ENCODE results near the gene USP15. TPM values are rescaled to one million over a fixed set of nuclear protein-coding genes. Genes with fewer than 3 reads are reported as not detected.

Gene USP15
- 37.7 and 41.3 TPM in 2 replicates for total RNA-seq (2014; rRNA removed)
- polyA plus RNA-seq (2012) = 15.0 TPM

DNA sequence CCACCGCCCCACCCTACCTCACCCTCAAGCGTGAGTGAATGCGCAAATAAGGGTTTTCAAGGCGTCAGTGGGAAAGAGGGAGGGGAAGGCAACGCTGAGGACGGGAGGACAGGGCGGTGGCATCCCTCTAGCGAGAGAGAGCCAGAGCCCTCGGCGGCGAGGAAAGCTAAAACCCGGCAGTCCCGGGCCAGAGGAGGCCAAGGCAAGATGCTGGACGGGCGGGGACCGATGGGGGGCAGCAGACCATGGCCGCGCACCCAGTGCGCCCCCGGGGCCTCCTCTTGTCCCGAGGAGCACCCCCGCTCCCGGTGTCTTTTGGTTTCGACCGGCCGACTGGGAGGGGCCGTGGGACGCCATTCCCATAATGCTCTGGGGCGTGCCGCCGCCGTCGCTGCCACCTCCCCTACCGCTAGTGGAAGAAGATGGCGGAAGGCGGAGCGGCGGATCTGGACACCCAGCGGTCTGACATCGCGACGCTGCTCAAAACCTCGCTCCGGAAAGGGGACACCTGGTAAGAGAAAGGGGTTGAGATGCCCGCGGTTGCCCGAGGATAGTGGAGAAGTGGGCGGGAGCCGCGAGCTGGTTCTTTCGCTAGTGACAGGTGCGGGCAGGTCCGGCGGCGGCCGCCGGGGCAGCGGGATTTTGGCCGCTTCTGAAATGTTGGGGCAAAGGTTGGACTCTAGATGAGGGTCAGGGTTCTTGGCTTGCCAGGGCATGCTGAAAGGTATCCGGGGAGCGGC, at the start of gene USP15:
Gene USP15 (plus strand): TSS at position 412 of the 740 bp plus-strand sequence. CDS start 11 bp downstream, at position 423.
- DNase-seq (ENCODE audit: low read depth) = peak; percentile 97

DNA sequence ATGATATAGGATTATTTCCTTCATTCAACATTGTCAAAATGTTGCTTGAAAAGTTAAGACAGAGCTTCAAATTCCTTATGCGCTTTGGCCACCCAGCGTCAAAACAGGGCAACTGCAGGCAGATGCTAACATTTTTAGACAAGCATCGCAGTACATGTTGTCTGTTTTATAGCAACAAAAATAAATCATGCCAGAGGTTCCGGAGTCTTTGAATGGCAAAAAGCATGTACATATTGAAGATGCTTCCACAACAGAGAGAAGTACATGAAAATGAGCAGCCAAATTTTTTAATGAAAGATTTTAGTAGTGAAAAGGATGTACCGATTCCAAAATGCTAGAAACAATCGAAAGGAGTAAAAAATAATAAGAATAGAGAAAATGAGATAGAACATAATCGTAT, 49.8 kb upstream of the USP15 start:
- DNase-seq (ENCODE audit: low read depth) = peak; percentile 39

DNA sequence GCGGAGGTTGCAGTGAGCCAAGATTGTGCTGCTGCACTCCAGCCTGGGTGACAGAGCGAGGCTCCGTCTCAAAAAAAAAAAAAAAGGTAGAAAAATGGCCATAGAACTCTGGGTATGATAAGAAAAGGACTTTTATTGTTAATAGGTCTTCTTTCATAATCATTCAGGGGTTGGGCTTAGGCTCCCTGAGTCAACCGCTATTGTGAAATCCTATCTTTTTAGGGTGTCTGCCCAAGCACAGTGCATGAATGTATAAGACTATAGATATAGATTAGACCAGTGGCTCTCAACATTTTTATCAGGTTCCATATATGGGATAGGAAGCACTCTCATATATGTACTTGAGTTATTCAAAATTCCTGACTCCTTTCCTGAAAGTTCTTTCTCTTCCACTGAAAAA, 48.7 kb upstream of the USP15 start:
- no peak for DNase-seq (ENCODE audit: low read depth)

DNA sequence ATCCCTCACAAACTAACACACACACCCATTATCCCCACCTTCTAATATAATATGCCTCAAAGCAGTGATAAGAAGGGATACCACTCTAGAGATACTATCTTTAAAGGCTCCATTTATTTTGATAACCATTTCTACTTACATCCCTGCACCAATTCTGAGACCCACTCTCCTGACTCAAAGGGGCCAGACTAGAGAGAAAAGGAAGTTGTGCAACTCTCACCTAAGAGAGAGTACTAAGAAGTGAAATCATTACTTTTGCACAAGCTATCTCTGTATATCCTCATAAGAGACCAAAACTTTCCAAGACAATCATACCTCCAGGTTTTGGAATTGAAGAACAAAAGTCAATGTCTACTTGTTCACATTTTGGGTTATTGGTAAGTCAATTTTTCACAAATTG, 45.4 kb upstream of the USP15 start:
- DNase-seq (ENCODE audit: low read depth) = no peak

DNA sequence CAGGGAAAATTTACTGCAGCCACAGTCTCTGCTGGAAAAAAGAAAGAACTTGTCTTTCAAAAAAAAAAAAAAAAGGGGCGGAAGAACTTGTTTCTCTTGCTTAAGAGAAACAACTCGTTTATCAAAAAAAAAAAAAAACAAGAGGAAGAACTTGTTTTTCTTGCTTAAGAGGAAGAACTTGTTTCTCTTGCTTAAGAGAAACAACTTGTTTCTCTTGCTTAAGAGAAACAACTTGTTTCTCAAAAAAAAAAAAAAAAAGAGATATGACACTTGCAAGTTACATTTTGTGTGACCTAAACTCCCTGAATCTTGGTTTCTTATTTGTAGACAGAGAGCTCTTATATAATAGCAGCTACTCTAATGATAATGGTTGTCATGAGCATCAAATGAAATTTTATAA, 44.7 kb upstream of the USP15 start:
- no peak for DNase-seq (ENCODE audit: low read depth)

DNA sequence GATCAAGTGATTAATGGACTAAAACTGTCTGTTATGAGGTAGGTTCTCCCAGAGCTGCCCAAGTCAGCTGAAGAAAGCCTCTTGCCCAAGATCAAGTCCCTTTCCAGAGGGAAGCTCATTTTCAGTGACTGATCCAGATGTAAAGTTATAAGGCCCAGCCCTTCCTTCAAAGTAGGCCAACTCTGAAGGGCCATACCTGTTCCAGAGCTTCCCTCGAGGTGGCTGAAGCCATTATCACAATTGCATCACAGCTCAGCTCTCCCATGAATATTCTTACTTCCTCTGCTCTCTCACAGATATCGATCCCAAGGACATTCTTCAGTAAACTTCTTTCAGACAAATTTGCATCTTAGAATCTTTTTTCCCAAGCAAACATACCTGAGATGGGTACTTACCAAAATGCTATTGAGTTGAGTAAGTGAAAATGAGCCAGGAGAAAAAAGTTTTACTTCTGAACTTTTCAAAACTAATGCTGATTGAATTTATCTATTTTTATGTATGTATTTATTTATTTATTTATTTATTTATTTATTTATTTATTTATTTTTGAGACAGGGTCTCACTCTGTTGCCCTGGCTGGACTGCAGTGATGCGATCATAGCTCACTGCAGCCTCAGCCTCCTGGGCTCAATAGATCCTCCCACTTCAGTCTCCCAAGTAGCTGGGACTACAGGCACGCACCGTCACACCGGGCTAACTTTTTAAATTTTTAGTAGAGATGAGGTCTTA, 42.6 kb upstream of the USP15 start:
- no peak for DNase-seq (ENCODE audit: low read depth)

DNA sequence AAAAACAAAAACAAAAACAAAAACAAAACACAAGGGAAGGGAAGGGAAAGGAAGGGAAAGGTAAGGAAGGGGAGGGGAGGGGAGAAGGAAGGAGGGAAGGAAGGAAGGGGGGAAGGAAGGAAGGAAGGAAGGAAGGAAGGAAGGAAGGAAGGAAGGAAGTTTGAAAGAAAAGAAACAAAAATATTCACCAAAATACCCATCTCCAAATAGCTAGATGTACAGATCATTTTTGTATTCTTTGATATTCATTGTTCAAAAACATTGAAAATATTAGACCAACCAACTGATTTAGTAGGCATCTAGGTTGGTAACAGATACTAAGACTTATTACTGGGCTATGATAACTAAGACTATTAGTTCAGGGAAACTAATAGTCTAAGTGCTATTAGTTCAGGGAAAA, 39.1 kb upstream of the USP15 start:
- no peak for DNase-seq (ENCODE audit: low read depth)

DNA sequence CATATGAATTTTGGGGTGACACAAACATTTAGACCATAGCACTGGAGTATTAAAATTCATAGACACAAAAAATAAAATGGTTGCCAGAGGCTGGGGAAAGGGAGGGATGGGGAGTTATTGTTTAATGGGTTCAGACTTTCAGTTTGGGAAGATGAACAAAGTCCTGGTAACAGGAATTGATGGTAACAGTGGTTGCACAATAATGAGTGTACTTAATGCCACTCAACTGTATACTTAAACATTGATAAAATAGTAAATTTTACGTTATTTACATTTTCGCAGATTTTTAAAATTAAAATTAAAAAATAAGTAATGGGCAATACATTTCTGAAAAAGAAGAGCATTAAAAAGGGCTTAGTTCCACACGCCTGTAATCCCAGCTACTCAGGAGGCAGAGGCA, 35.6 kb upstream of the USP15 start:
- DNase-seq (ENCODE audit: low read depth) = no peak

DNA sequence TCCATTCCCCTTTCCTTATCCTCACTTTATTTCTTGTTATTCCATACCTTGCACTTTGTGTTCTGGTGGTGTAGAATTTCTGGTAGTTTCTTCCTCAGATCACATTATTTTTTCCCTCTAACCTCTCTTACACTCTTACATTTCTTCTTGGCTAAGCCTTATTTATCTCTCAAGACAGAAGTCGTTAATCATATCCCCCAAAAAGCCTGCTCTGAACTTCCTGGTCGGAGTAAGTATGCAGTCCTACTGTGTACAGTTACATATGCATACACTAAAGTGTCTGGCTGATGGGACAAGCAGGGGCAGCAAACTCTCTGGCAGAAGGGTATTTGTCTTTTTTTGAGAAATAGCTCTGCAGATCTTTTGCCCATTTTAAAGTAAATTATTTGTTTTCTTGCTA, 33.1 kb upstream of the USP15 start:
- no peak for DNase-seq (ENCODE audit: low read depth)

DNA sequence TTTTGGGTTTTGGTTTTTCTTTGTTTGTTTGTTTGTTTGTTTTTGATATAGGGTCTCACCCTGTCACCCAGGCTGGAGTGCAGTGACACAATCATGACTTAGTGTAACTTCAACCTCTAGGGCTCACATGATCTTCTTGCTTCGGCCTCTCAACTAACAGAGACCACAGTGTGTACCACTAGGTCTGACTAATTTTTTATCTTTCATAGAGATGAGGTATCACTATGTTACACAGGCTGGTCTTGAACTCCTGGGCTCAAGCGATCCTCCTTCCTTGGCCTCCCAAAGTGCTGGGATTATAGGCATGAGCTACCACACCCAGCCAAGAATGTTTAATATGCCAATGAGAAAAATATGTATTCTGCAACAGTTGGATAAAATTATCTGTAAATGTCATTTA, 29.6 kb upstream of the USP15 start:
- no peak for DNase-seq (ENCODE audit: low read depth)

DNA sequence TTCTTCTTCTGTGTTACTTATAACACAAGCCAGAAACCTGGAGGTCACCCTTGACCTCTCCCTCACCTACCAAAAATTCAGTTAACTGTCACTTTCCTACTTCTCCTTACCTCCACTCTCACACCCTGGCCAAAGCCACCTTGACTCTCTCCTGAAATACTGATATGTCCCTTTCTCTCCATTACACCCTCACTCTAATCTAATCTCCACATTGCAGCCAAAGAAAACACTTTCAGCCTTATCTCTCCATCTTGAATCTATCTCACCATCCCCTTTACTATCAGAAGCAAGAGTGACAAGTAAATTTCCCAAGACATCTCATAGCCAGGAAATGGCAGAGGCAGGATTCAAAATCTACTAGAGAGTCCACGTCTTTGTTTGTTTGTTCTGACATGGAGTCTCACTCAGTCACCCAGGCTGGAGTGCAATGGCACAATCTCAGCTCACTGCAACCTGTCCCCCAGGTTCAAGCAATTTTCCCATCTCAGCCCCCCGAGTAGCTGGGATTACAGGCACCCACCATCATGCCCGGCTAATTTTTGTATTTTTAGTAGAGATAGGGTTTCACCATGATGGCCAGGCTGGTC, 28.0 kb upstream of the USP15 start:
- no peak for DNase-seq (ENCODE audit: low read depth)

DNA sequence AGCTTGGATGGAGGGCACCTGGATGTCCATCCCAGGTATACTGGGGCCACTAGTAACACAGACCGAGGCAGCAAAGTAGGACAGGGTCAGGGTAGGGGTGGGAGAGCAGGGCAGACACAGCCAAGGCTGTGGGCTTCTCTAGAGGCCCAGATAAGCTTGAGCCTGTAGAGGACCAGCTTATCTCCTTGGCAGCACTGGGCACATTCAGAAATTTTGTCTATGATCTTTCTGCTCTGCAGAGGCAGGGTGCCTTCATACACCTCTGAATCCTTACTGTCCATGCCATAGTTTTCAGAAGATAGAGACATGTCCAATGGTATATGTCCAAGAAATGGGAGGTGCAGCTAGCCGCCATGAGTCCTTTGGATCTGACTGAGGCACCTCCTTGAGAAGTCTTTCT, 26.4 kb upstream of the USP15 start:
- no peak for DNase-seq (ENCODE audit: low read depth)

DNA sequence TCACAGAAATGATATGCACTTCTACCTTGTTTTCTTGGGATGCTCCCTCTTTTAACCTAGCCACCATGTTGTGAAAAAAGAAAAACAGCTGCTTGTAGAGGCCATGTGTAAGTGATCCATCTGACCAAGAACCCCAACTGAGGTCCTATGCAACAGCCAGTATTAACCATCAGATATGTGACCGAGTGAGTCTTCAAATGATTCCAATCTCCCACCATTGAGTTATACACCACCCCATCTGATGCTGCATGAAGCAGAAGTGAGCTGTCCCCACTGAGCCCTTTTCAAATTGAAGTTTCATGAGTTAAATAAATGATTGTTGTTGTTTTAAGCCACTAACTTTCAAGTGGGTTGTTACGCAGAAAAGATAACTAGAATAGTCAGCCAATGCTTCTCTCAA, 20.6 kb upstream of the USP15 start:
- DNase-seq (ENCODE audit: low read depth) = no peak

DNA sequence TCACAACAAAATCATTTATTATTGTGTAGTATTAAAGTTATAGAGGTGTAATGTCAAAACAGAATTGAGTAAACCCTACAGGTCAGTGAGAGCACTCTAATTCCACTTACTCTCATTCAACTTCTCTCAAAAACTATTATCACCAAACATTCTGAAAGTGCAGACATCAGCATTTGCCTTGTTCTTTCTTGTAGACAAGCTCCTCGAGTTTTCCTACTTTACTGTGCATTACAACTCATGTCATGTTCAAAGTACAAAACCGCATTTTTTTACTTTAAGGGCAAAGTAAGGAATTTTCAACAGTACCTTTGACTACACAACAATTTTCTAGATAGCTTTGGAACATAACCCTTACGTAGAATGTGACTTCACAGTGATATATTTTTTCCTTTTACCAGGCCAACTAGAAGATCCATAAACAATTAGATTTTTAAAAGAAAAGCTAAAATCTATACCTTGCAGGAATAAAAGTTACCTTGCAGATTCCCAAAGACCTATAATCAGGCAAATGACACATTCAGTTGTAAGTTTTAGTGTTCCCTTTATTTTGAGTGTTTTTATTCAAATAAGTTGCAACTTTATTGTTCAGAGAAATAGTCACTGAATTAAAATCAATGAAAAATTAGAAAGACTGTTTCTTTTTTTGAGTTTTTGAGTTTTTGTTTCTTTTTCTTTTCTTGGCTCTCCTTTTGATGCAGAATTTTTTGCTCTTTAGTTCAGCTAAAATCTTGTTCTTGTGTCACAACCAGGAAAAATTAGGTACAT, 12.7 kb upstream of the USP15 start:
- DNase-seq (ENCODE audit: low read depth) = no peak

DNA sequence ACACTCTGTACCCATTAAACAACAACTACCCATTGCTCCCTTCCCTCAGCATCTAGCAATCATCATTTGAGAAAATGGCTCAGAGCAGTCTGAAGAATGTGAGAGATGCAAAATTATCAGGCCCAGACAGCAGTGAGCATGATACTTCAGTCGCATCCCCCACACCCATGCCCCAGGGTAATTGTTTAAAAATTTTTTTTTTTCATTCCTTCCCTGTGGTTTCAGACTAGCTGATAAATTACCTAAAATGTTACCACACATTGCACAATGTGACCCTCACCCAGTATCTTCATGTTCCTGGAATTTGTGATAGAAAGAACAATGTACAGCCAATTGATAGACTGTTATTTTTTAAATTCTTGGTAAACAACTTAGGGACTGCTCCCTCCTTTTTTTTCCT, 11.3 kb upstream of the USP15 start:
- no peak for DNase-seq (ENCODE audit: low read depth)

DNA sequence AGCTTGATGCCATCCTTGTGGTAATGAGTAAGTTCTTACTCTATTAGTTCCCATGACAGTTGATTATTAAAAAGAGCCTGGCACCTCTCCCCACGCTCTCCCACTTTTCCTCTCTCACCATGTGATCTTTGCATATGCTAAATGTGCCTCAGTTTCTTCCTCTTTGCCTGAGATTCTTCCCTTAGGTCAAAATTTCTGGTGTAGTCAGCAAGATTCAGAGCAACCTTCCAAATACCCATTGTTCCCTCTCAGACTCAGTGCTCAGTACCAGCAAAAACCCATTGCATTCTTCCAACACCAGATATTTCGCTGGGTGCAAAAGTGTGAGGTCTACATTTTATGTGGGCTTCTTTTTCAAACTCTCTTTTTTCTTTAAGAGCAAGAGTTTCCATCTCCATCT, 10.8 kb upstream of the USP15 start:
- no peak for DNase-seq (ENCODE audit: low read depth)

DNA sequence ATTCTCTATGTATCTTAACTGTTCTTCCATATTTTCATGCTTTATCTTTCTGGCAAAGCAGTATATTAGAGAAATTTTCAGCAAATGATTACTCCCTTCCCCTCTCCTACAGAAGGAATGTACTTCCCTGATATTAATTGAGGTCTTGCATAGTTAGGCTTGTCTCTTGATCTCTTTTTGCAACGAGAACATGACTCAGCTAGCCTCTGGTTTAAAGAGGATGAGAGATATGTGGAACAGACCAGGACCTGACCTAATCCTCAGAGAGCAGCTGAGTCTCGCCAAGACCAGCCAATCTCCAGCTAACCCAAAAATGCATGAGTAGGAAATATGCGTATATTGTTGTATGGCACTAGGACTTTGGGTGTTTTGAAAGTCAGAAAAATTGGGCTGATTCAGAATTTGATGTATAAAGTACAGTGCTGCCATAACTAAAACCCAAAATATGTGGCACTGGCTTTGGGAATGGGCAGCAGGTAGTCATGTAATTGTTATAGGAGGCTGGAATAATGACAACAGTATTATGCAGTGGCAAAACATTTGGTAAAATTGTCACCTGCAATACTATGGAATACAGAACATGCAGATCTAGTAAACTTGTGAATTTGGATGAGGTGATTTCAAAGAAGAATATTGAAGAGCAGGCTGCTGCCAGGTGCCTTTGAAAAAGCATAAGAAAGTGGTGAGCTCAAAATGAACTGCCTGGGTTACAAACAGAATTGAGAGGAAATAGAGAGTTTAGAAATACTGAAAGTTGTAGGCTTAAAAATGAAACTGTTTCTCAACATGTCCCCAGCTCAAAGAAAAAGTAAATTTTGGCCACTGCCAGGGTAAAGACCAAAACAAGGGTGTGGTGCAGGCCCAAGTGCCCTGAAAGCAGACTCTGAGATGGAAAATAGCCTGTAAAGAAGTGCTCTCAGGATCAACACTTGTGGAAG, 9.3 kb upstream of the USP15 start:
- DNase-seq (ENCODE audit: low read depth) = peak; percentile 60

DNA sequence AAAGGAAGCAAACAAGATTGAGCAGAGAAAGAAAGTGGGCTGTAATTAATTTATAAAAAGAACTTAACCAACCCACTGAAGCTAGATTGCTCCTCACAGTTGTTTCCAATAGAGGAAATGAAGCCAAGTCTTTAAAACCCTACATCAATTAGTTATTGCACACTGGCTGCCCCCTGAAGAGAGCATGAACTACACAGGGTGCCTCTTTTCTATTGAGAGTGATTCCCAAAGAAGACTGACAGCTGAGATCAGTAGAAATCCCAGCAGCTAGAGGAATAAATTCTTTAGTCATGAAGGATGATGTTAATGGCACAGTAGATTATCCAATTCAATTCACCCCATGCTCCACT, 8.6 kb upstream of the USP15 start:
- no peak for DNase-seq (ENCODE audit: low read depth)

DNA sequence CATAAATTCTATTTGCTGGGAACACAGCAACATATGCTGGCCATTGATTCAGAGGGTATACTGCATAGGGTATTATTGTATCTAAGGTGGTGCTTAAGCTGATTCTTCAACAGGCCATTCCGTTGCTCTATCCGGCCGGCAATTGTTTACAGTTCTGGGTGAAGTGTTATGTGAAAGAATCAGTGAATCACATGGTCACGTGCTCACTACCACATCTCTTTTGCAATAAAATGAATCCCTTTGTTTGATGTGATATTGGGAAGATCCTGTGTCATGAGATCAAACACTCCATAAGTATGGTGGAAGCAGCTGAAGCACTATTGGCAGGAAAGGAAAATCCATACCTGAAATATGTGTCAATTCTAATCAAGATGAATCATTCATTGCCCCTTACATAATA, 7.6 kb upstream of the USP15 start:
- DNase-seq (ENCODE audit: low read depth) = no peak

DNA sequence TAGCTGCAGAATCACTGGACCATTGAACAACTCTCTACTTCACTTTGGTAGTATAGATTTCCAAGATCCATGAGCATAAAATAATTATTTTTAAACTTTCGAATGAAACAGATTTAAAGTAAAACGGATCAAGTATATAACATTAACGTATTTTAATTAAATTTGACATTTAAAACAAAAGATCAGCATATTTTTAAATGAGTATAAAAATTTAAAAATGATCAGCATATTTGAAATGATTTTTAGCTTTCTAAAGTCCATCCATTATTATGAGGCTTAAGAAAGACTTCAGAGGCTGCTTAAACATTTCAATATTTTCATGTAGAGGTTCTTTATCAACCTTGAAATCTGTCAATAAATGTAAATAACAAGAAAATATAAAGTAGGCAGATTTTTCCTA, 5.2 kb upstream of the USP15 start:
- no peak for DNase-seq (ENCODE audit: low read depth)
